Measurements from ENCODE around the gene FAM76A.
A peak's percentile ranks its signal among the peaks of the same experiment; 100 is the strongest.

Gene FAM76A

DNA sequence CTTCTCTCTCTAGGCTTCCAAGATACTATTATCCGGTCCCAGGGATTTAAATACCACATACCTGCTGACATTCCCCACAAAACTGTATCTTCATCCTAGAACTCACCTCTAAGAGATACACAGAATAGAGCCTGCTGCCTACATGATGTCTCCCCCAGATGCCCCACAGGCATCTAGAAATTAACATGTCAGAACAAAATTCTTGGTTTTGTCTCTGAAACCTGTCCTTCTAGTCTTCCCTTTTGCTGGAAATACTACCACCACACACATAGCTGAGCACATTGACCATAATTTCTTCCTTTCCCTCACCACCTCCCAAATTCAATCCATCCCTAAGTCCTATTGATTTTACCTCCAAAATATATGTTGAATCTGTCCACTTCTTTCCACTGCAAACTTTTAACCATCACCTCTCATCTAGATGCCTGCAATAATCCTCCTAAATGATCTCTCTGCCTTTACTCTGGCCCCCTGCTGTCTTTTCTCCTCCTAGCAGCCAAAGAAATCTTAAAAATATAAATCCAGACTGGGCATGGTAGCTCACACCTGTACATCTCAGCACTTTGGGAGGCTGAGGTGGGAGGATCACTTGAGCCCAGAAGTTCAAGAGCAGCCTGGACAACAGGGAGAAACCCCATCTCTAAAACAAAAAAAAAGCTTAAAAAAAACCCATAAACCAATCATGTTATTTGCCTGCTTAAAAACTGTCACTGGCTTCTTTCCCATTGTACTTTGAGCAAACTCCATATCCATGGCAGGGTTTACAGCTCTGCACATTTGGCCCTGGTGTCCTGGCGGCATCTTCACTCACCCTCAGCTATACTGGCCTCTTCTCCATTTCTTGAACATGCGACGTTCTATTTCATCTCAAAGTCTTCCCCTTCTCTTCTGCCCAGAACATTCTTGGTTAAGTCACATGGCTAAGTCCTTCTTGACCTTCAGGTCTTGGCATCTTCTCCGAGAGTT lies 6.2 kb upstream of the FAM76A start:
- DNase-seq (ENCODE audit: low read depth in 1 of 2, low spot score in 1 of 2), result no peak

- DNase-seq (ENCODE audit: low read depth in 1 of 2, low spot score in 1 of 2), result peak in 1 of 2 donors; percentile 2
Measured at GRCh38 chr1:27724961-27725373, 794 bp upstream of the FAM76A start.

- DNase-seq (ENCODE audit: low read depth in 1 of 2, low spot score in 1 of 2), result peak; percentile 3 to 12
Measured at GRCh38 chr1:27726173-27727044, 648 bp downstream of the FAM76A start.

DNA sequence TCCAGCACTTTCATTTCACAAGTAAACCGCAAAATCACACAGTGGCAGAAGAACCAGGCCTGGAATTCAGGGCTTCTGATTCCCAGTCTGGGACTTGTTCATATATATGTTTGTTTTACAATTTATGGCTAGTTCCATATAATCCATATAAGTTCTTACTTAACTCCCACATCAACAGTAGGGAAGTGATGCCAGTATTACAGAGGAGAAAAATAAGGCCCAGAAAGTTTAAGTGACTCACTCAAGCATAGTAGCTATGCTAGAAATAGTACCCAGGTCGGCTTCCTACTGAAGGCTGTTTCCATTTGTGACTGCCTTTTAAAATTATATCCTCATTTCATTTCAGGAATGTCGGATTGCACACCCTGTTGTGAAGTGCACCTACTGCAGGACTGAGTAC lies 1.4 kb downstream of the FAM76A start:
- no peak for DNase-seq (ENCODE audit: low read depth in 1 of 2, low spot score in 1 of 2)

DNA sequence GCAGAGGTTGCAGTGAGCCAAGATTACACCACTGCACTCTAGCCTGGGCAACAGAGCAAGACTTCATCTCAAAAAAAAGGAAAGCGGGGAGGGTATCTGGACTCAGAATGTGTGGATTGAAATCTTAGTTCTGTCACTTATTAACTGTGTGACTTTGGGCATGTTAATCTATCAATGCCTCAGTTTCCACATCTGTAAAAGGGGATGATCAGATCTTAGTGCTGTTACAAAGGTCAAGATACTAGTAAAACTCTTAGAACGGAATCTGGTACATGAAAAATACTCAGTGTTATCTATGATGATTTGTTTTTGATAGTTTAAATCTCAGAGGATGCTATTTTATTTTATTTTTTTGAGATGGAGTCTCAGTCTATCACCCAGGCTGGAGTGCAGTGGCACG lies 10.5 kb downstream of the FAM76A start:
- DNase-seq (ENCODE audit: low read depth in 1 of 2, low spot score in 1 of 2), result no peak

DNA sequence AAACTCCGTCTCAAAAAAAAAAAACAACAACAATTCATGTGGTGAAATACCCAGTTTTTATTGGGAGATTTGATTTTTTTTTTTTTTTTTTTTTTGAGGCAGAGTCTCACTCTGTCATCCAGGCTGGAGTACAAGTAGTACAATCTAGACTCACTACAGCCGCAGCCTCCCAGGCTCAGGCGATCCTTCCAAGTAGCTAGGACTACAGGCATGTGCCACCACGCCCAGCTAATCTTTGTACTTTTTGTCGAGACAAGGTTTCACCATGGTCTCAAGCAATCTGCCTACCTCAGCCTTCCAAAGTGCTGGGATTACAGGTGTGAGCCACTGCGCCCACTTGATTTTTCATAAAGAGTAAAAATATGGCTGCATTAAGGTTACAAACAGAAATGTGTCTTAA lies 15.4 kb downstream of the FAM76A start:
- DNase-seq (ENCODE audit: low read depth in 1 of 2, low spot score in 1 of 2), result no peak

- no peak for DNase-seq (ENCODE audit: low read depth in 1 of 2, low spot score in 1 of 2)
Measured at GRCh38 chr1:27744556-27744955, 18.8 kb downstream of the FAM76A start.

DNA sequence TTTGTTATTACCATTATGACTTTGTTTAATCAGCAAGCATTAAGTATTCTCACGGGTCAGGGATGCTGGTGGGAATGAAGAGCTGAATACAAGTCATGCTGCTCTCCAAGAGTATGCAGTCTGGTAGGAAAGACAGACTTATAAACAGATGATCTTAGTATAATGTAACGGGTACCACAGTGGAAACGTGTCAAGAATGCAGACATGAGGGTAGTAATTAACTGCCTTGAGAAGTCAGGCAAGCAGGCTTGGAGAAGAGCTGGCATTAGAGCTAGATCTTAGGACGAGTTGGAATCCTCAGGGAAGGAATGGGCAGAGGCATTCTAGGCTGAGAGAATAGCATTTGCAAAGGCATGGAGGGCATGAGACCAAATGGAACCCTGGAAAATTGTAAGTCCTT lies 19.7 kb downstream of the FAM76A start:
- no peak for DNase-seq (ENCODE audit: low read depth in 1 of 2, low spot score in 1 of 2)

DNA sequence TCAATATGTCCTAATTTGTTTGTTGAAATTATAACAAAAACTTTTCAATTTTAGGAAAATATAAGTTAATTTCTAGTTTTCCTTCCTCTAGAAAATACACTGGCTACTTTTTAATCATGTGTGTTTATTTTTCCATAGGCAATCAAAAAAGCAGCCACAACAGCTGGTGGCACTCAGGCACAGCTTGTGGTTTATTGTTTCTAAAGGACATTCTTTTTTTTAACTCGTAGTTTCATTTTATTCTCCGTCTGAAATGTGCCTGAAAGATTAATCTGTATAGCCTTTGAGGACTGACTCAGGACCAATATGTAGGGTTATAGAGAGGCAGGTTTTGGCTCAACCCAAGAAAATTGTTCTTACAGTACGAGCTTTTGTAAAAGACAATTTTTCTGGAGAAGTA lies 26.6 kb downstream of the FAM76A start:
- DNase-seq (ENCODE audit: low read depth in 1 of 2, low spot score in 1 of 2), result no peak

DNA sequence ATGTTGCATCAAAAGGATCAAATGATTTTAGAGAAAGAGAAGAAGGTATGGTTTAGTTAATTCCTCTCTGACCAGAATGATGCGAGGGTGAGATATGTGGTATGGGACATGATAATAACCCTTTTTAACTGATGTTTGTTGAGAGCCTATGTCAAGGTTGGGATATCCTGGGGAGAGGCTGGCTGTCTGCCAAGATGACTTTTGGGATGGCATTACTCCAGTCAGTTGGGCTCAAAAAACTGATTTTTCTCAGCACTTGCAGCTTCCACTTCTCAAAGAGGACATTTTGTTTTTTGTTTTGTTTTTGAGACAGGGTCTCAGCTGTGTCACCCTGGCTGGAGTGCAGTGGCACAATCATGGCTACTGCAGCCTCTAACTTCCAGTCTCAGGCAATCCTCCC lies 29.5 kb downstream of the FAM76A start:
- DNase-seq (ENCODE audit: low read depth in 1 of 2, low spot score in 1 of 2), result no peak

GRCh38 chr1:27755865-27756264 lies 30.1 kb downstream of the FAM76A start:
- DNase-seq (ENCODE audit: low read depth in 1 of 2, low spot score in 1 of 2), result no peak

DNA sequence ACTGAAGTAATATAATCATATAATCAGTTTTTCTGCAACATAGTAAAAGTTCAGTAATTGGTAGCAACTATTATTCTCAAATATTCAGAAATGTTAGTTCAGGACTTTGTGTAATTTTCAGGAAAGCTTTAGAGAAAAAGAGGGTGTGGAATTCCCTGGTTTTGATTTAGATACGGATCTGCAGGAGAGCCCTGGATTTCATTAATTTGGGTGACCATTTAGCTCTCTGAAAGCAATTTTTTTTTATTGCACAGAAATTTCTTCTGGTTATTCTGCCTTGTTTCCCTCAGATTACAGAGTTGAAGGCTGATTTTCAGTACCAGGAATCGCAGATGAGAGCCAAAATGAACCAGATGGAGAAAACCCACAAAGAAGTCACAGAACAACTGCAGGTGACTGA lies 33.5 kb downstream of the FAM76A start:
- no peak for DNase-seq (ENCODE audit: low read depth in 1 of 2, low spot score in 1 of 2)

- no peak for DNase-seq (ENCODE audit: low read depth in 1 of 2, low spot score in 1 of 2)
Measured at GRCh38 chr1:27760426-27760825, 34.7 kb downstream of the FAM76A start.

- DNase-seq (ENCODE audit: low read depth in 1 of 2, low spot score in 1 of 2), result no peak
Measured at GRCh38 chr1:27762033-27762432, 36.3 kb downstream of the FAM76A start.

DNA sequence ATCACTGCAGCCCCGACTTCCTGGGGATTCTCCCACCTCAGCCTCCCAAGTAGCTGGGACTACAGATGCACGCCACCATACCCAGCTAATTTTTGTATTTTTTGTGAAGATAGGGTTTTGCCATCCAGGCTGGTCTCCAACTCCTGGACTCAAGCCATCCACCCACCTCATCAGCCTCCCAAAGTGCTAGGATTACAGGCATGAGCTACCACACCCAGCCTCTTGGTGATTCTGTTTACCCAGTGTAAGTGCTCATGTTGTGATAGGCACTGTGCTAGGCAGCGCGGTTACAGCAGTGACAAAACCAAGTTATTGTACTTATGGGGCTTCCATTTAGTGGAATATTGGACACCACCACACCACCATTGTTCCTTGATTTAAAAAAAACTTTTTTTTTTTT lies 37.6 kb downstream of the FAM76A start:
- no peak for DNase-seq (ENCODE audit: low read depth in 1 of 2, low spot score in 1 of 2)

DNA sequence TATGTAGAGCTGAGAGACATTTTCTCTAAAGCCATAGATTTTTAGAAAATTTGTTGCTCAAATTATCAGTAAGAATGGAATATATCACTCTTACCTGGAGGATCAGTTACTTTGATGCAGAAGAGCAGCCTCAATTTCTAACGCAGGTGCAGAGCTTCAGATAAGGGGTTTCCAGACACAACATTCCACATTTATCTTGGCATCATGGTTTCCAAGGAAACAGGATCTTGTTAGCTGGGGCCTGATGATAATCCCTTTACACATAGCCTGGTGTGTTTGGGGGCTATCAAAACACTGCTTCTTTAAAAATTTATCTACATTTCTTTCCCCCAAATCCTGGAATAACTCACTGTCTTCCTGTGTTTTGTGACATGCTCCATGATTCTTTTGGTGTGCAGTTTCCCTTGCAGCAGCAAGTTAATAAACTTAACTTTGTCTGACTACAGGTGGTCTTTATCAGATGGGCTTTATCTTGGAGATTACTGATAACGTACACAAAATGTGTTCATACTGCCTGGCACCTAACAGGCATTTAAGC lies 44.6 kb downstream of the FAM76A start:
- no peak for DNase-seq (ENCODE audit: low read depth in 1 of 2, low spot score in 1 of 2)

DNA sequence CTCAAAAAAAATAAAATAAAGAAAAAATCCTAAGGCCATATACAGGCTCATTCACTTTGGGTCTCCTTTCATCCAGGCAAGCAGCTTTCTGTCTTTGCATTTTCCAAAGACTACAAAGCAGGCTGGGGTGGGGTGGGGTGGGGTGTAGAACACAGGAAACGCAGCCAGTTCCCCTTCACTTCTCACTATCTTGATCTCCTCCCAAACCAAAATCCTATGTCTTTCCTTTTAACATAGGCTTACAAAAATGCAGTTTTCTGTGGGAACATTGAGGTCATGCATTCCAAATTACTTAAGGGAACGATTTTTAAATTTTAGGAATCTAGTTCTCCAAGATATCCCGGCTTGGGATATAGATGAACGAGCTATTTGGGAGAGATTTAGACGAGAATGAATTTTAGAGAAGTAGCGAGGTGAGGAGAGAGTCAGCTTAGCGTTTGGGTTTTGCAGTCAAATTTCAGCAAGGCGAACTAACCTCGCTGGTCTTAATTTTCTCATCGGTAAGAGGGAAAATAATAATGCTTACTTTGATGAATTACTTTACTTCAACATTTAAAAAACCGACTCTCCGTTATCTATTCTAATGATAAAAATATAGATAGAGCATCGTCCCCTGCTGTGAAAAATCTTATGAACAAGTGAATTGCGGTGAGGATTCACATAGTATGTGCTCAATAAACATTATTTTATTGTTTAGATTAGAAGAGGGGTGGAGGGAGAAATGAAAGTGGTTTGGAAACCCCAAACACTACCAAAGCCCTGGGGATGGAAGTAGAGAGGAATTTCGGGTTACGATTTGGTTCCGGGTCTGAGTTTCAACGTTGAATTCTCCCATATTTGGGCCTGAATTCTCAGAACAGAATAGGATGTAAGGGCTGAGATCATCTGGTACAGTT lies 46.5 kb downstream of the FAM76A start:
- no peak for DNase-seq (ENCODE audit: low read depth in 1 of 2, low spot score in 1 of 2)

DNA sequence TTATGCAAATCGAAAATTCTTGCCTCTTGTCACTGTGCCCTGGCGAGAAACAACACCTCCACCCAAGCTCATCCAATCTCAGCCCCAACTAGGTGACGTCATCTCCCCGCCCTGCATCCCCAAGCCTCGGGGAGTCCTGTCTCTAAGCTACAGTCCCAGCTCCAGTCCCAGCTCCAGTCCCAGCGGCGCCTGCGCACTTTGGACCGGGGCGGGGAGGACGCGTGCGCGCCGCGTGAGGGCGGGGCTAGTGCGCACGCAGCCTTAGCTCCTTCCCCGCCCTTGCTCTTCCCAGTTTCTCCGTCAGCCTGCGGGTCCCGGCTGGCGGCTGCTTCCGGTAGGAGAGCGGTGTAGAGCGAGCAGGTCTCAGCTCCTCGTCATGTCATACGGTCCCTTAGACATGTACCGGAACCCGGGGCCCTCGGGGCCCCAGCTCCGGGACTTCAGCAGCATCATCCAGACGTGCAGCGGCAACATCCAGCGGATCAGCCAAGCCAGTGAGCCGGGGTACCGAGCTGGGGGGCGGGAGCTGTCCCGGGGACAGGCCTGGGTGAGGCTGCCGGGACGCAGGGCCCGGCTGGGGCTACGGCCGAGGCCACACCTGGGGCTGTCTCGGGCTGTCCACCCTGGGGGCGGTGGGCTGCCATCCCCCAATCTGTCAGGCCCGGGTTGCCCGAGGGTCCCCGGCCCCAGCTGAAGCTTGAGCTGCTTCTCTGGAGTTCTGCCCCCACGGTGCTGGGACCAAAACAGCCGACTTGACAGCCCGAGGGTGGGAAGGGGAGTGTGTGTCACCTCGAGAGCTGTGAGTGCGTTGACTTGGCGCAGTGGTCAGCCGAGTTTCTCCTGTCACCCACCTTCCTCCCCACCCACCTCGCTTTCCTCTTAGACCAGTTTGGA lies 47.4 kb downstream of the FAM76A start, which contains the start of gene STX12:
Gene STX12 (plus strand): TSS at position 288 of the 894 bp plus-strand sequence. CDS start 89 bp downstream, at position 377.
- DNase-seq (ENCODE audit: low read depth in 1 of 2, low spot score in 1 of 2), result peak; percentile 96 to 99

GRCh38 chr1:27773826-27774445 lies 48.2 kb downstream of the FAM76A start:
- DNase-seq (ENCODE audit: low read depth in 1 of 2, low spot score in 1 of 2), result peak in 1 of 2 donors; percentile 4

Data from activated CD4-positive, alpha-beta T cell treated with anti-CD3 and anti-CD28 coated beads, Interleukin-2, amount 50 U/mL, for 24 hours (primary cell).